Lower lobe of right lung (tissue), 2 donors: ENCODE measurements around the gene CDKAL1. TPM values are rescaled to one million over a fixed set of nuclear protein-coding genes. Genes with fewer than 3 reads are reported as not detected.
"Not testable (repeated sequence)": the region's sequence is repeated elsewhere in the genome, so short reads cannot be mapped to it uniquely, and the experiment has no call there.

ENCODE experiments used
- ATAC-seq, 2 donors: fragments of 200-7000 bp; cut with Tn5 transposase; one replicate each; pipeline ENCODE4 v1.9.1; 2020 to 2022; ENCODE audit warnings: mild to moderate bottlenecking in 2 of 2, moderate library complexity in 2 of 2
- DNase-seq: peaks from one replicate; pipeline ENCODE4 v3.0.0-alpha.2; 2020
- H3K27ac ChIP-seq: fragments of 200-600 bp; one replicate; pipeline ENCODE4 v1.8.0; 2022
- H3K27me3 ChIP-seq: fragments of 200-600 bp; one replicate; pipeline ENCODE4 v1.8.0; 2022; ENCODE audit warnings: low read depth
- H3K36me3 ChIP-seq: fragments of 200-600 bp; one replicate; pipeline ENCODE4 v1.8.0; 2022; ENCODE audit warnings: mild to moderate bottlenecking
- H3K4me1 ChIP-seq: fragments of 200-600 bp; one replicate; pipeline ENCODE4 v1.8.0; 2022
- H3K4me3 ChIP-seq: fragments of 200-600 bp; one replicate; pipeline ENCODE4 v1.8.0; 2022; ENCODE audit warnings: mild to moderate bottlenecking
- H3K9me3 ChIP-seq: fragments of 200-600 bp; one replicate; pipeline ENCODE4 v1.8.0; 2022
- CTCF ChIP-seq: fragments of 200-600 bp; IDR thresholded peaks from one replicate; pipeline ENCODE4 v1.8.0; 2022; ENCODE audit warnings: antibody characterized with exemption, mild to moderate bottlenecking
- intact Hi-C: fragments of 100-400 bp; cut with DNase I; formaldehyde crosslinking; loops from one replicate; pipeline ENCODE4 v1.11.0; 2022
- total RNA-seq: library from RNA; stranded (reverse); fragmentation: NEBNext Ultra II Directional; extraction: Animal tissue kit (Norgen Biotek cat#: 25700); gene quantifications from one replicate; pipeline ENCODE4 v1.2.1, GENCODE V29; 2021
- donor health status: DM: no; HTN: yes; CAD: no; lungs with severe emphysema.

The CDKAL1 gene
- total RNA-seq, 1 donor from 2014 or later, result 16.0 TPM

DNA sequence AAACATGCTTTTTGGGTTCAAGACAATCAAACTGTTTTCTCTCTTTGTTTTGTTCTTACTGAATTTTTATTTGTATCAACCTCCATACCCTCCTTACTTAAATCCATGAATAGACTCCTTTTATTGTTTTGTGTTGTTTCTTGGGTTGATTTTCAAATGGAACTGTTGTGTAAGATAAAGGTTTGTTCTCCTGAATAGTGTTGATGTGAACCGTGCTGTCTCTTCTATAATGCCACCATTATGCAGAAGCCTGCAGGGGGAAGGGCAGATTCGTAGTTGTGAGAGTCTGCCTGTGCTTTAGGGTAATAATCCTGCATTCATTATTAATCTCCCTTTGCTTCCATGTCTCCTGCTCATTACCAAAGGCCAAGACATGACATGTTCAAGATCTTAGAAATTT, 105.9 kb downstream of the CDKAL1 start:
- ATAC-seq (no peak), DNase-seq (no peak)
- Histone ChIP-seq H3K4me3 (no peak overlapping the region), H3K4me1 (no peaks in the 10 kb centered on the region), H3K27me3 (no peaks in the 10 kb centered on the region), H3K36me3 (no peaks in the 10 kb centered on the region), H3K9me3 (no peaks in the 10 kb centered on the region), H3K27ac (no peak overlapping the region)
- intact Hi-C loops, result no loop called here
- no peak for TF ChIP-seq CTCF

- H3K9me3 ChIP-seq, result no peaks in the 10 kb centered on the region
- H3K36me3 ChIP-seq, result no peaks in the 10 kb centered on the region
- H3K27me3 ChIP-seq, result no peaks in the 10 kb centered on the region
- ATAC-seq (no peak), DNase-seq (no peak)
- no peak overlapping the region for H3K4me3 ChIP-seq
- TF ChIP-seq CTCF, result no peak
- no peaks in the 10 kb centered on the region for H3K4me1 ChIP-seq
- no peak overlapping the region for H3K27ac ChIP-seq
- intact Hi-C loops, result no loop called here
Measured at GRCh38 chr6:20642441-20642840, 108.2 kb downstream of the CDKAL1 start.

DNA sequence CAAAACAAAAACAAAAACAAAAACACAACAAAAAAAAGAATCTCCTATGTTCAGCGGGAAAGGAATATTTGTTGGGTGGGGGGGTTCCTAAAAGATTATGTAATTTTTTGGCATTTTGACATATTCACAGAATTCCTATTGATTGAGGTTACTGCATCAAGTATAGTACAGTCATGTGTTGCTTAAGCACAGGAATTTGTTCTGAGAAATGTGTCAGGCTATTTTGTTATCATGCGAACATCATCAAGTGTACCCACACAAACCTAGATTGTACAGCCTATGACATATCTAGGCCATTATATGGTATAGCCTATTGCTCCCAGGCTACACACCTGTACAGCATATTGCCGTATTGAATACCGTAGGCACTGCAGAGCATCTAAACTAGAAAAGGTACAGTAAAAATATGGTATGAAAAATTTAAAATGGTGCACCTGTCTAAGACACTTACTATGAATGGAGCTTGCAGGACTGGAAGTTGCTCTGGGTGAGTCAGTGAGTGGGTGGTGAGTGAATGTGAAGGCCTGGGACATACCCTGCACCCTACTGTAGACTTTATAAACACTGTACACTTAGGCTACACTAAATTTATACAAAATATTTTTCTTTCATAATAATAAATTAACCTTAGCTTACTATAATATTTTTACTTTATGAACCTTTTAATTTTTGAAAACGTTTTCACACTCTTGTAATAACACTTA, 110.6 kb downstream of the CDKAL1 start:
- Histone ChIP-seq H3K4me1 (no peaks in the 10 kb centered on the region), H3K27ac (no peak overlapping the region), H3K4me3 (no peak overlapping the region), H3K36me3 (no peaks in the 10 kb centered on the region), H3K27me3 (no peaks in the 10 kb centered on the region), H3K9me3 (no peaks in the 10 kb centered on the region)
- TF ChIP-seq CTCF, result no peak
- intact Hi-C loops, result no loop called here
- DNase-seq (no peak), ATAC-seq (no peak)

DNA sequence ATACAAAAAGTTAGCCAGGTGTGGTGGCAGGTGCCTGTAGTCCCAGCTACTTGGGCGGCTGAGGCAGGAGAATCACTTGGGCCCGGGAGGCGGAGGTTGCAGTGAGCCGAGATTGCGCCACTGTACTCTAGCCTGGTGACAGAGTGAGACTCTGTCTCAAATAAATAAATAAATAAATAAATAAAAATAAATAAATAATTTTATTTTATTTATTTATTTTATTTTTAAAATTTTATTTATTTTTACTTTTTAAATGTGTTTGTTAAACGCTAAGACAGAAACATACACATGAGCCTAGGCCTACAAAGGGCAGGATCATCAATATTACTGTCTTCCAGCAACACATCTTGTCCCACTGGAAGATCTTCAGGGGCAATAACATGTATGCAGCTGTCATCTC, 111.3 kb downstream of the CDKAL1 start:
- H3K4me3 ChIP-seq, ATAC-seq, H3K36me3 ChIP-seq, H3K4me1 ChIP-seq, H3K27ac ChIP-seq, H3K9me3 ChIP-seq, H3K27me3 ChIP-seq, intact Hi-C loops, DNase-seq: not testable (repeated sequence)

DNA sequence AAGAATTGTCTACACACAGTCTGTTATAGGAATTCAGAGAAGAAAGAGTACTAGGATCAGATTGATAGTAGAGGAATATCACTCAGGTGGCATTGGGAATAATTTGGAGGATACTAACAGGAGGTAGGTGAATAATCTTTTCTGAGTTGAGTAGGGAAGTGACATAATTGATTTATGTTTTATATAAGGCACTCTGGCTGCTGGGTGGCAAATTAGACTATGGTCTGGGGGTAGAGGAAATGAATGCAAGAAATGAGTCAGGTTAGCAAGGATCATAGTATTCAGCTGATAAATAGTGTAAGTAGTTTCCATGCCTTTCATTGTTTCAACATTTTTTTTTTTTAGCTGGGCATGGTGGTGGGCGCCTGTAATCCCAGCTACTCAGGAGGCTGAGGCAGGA, 113.3 kb downstream of the CDKAL1 start:
- no peak for DNase-seq
- no peak overlapping the region for H3K27ac ChIP-seq
- no peaks in the 10 kb centered on the region for H3K36me3 ChIP-seq
- H3K9me3 ChIP-seq, result no peaks in the 10 kb centered on the region
- no peak overlapping the region for H3K4me3 ChIP-seq
- no peaks in the 10 kb centered on the region for H3K4me1 ChIP-seq
- intact Hi-C loops, result no loop called here
- TF ChIP-seq CTCF, result no peak
- ATAC-seq, result no peak
- H3K27me3 ChIP-seq, result no peaks in the 10 kb centered on the region

GRCh38 chr6:20649696-20650470, 115.6 kb downstream of the CDKAL1 start:
- DNase-seq, H3K36me3 ChIP-seq, intact Hi-C loops, H3K27ac ChIP-seq, ATAC-seq, H3K4me3 ChIP-seq, H3K9me3 ChIP-seq, H3K4me1 ChIP-seq, H3K27me3 ChIP-seq: not testable (repeated sequence)
